SW 1271 (cell line): ENCODE measurements around the gene HPX.

Source experiments
- DNase-seq, 2 experiments: peaks; one replicate each; lab custom pipeline; 2025; lab: John Stamatoyannopoulos, UW

HPX gene

GRCh38 chr11:6440906-6441358 is at the start of gene HPX:
TSS of gene HPX (minus strand) at chr11:6440987. CDS start at chr11:6440963, 24 bp downstream.
- no peak for DNase-seq

- DNase-seq, result no peak
Measured at GRCh38 chr11:6489306-6489705, 48.5 kb upstream of the HPX start.

- no peak for DNase-seq
Measured at GRCh38 chr11:6488821-6489220, 48.0 kb upstream of the HPX start.

GRCh38 chr11:6488342-6488741 is 47.6 kb upstream of the HPX start:
- no peak for DNase-seq

- no peak for DNase-seq
Measured at GRCh38 chr11:6486938-6487337, 46.2 kb upstream of the HPX start.

- no peak for DNase-seq
Measured at GRCh38 chr11:6486256-6486655, 45.5 kb upstream of the HPX start.

- DNase-seq, result no peak
Measured at GRCh38 chr11:6485661-6486060, 44.9 kb upstream of the HPX start.

GRCh38 chr11:6483015-6483414 is 42.2 kb upstream of the HPX start:
- DNase-seq, result no peak

GRCh38 chr11:6482441-6482840 is 41.7 kb upstream of the HPX start:
- no peak for DNase-seq

- DNase-seq, result no peak
Measured at GRCh38 chr11:6481924-6482275, 41.1 kb upstream of the HPX start.

GRCh38 chr11:6481012-6481923 is 40.5 kb upstream of the HPX start, which contains the start of the genes ARFIP2 and TIMM10B:
TSS of gene ARFIP2 (minus strand) at chr11:6481331. CDS start at chr11:6480421, 910 bp downstream.
TSS of gene TIMM10B (plus strand) at chr11:6481501. CDS start at chr11:6481517, 16 bp downstream.
- DNase-seq, result peak; percentile 89 to 95

- no peak for DNase-seq
Measured at GRCh38 chr11:6480299-6480914, 39.6 kb upstream of the HPX start.

- no peak for DNase-seq
Measured at GRCh38 chr11:6476571-6476970, 35.8 kb upstream of the HPX start.

GRCh38 chr11:6475936-6476335 is 35.1 kb upstream of the HPX start:
- DNase-seq, result peak in 1 of 2 experiments; percentile 17

- no peak for DNase-seq
Measured at GRCh38 chr11:6474806-6475500, 34.2 kb upstream of the HPX start.

GRCh38 chr11:6474413-6474792 is 33.6 kb upstream of the HPX start:
- no peak for DNase-seq

- peak; percentile 39 to 82 for DNase-seq
Measured at GRCh38 chr11:6473451-6474412, 32.9 kb upstream of the HPX start, which contains the start of gene TRIM3. TSS of gene TRIM3 (minus strand) at chr11:6473941. CDS start at chr11:6465695, 8,246 bp downstream.

GRCh38 chr11:6472934-6473333 is 32.1 kb upstream of the HPX start:
- no peak for DNase-seq

- no peak for DNase-seq
Measured at GRCh38 chr11:6469599-6469998, 28.8 kb upstream of the HPX start.

- peak; percentile 12 to 22 for DNase-seq
Measured at GRCh38 chr11:6468712-6469495, 28.1 kb upstream of the HPX start.

- no peak for DNase-seq
Measured at GRCh38 chr11:6459099-6459450, 18.3 kb upstream of the HPX start.
